ENCODE results near the gene NUP93.

DNA sequence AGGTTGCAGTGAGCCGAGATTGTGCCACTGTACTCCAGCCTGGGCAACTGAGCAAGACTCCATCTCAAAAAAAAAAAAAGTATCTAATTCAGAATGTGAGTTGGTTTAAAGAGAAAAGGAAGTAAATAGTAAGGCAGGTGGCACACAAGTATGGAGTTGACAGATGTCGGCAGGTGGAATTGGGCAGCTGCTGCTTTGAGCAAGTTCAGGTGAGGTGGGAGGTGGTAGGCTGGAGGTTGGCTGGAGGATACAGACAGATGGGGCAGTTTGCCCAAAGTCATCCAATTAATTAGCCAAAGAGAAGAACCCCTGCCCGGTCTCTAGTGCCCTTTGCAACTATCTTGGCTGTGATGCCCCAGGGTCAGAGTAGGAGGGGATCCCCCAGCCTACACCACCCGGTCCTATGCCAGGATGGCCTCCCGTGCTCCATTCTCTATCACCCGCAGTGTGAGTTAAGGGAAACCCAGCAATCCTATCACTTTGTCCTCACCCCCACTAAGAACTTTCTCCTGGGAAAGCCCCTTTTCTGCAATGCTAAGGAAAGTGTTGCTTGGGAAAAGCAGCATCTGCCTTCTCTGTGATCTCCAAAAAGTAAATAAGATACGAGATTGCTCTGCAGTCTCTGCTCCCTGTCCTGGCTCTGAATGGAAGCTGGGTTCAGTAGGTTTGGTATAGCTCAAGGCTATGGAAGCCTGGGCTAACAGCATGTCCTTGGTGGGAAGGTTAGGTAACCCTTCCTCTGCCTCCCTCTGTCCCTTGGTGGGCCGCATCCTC, 167.3 kb downstream of the NUP93 start:
- TF ChIP-seq POLR2A (IDR thresholded peaks at IDR 0.05), result no peak
- TF ChIP-seq, protein P1, sequence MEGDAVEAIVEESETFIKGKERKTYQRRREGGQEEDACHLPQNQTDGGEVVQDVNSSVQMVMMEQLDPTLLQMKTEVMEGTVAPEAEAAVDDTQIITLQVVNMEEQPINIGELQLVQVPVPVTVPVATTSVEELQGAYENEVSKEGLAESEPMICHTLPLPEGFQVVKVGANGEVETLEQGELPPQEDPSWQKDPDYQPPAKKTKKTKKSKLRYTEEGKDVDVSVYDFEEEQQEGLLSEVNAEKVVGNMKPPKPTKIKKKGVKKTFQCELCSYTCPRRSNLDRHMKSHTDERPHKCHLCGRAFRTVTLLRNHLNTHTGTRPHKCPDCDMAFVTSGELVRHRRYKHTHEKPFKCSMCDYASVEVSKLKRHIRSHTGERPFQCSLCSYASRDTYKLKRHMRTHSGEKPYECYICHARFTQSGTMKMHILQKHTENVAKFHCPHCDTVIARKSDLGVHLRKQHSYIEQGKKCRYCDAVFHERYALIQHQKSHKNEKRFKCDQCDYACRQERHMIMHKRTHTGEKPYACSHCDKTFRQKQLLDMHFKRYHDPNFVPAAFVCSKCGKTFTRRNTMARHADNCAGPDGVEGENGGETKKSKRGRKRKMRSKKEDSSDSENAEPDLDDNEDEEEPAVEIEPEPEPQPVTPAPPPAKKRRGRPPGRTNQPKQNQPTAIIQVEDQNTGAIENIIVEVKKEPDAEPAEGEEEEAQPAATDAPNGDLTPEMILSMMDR (IDR thresholded peaks at IDR 0.05), result no peak
